HuH-7.5 (cell line): Measurements from ENCODE around the gene AHNAK2.
A peak's percentile ranks its signal among the peaks of the same experiment; 100 is the strongest.

Source experiments
- DNase-seq: peaks from one replicate; pipeline ENCODE4 v3.0.0; 2011; ENCODE audit warnings: low spot score

Gene AHNAK2

GRCh38 chr14:104986487-104987164 lies 8.5 kb upstream of the AHNAK2 start:
- no peak for DNase-seq

GRCh38 chr14:104985675-104986486 lies 7.7 kb upstream of the AHNAK2 start, which contains the start of gene CLBA1:
Gene CLBA1, plus strand, starts transcription at chr14:104985788. Its CDS starts 644 bp downstream, at chr14:104986432.
- DNase-seq: peak; percentile 97

DNA sequence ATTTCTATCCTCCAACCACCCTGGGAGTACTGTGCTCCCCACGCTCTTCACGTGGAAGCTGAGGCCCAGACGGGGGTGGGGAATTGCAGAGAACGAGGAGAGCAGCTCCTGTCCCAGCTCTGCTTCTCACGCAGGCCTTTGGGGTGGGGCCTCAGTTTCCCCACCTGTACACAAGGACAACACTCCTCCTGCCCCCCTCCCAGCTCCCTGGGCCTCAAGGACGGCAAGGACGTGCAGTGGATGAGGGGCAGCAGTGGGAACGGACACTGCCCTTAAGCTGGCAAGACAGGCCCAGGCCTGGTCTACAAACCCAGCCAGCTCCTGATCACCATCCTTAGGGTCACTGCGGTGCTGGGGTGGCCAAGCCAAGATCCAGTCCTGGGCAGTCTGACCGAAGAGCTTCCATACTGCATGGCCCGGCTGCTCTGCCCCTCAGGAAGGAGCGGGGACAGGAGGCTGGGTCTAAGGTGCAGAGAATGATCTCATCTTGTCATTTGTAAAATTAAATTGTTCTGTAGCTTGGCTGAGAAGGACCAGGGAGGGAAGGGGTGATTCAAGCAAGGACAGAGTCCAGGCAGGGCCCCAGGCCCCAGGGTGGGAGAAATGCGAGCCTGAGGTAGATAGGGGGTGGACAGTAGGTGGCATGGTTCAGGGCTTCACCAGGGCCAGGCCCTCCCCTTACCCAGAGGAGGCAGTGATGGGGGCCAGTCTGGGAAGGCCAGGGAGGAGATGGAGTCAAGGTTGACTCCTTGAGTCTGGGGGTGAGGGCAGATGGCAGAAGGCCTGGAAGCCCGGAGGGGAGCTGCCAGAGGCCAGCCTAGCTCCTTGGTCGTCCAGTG lies 6.1 kb upstream of the AHNAK2 start:
- DNase-seq: no peak

DNA sequence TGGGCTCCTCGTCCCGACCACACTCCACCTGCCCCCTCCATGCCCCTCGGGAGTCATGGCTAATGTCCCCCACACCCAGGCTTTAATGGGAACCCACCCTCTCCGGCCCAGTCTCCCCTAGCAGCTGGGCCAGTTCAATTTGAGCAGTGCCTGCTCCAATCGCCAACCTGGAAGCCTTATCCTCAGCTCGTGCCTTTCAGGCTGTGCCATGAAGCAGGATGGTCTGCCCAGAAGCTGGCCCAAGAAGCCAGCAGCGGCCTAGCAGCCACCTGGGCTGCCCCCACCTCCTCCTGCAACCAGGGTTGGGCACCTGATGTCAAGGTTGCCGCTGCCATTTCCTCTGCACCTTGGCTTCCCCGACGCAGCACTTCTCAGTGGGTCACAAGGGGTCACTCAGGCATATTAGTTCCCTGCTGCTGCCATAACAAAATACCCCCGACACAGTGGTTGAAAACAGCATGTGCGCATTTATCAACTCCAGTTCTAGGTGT lies 5.1 kb upstream of the AHNAK2 start:
- no peak for DNase-seq

DNA sequence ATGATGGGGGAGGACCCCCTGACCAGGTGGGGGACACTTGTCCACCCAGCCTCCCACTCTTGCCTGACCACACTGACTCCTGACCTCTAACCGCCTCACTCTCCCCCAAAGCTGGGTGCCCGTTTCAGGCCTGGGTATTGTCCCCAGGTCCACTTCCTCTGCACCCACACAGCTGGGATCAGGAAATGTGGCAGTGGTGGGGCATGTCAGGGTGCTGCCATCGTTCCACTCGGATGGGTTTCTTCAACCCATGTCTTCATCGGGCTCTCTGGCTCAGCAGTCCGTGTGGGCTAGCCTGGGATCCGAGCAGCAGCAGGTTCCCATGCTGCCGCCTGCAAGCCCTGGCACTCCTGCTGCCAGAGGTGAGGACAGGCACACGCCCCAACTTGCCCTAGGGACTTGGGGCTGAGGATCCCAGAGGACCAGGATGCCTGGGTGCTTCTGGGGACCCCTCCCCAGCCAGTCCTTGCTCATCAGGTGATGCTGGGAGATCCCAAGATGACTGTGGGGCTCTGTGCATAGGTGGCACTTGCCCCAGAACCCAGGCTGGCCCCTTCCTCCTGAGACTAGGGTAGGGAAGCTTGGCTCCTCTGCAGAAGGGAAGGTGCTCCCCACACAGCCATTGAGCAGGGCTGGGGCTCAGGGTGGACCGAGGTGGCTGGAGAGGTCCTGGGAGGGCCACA lies 4.5 kb upstream of the AHNAK2 start:
- no peak for DNase-seq

GRCh38 chr14:104981699-104982541 lies 3.7 kb upstream of the AHNAK2 start:
- DNase-seq: no peak

DNA sequence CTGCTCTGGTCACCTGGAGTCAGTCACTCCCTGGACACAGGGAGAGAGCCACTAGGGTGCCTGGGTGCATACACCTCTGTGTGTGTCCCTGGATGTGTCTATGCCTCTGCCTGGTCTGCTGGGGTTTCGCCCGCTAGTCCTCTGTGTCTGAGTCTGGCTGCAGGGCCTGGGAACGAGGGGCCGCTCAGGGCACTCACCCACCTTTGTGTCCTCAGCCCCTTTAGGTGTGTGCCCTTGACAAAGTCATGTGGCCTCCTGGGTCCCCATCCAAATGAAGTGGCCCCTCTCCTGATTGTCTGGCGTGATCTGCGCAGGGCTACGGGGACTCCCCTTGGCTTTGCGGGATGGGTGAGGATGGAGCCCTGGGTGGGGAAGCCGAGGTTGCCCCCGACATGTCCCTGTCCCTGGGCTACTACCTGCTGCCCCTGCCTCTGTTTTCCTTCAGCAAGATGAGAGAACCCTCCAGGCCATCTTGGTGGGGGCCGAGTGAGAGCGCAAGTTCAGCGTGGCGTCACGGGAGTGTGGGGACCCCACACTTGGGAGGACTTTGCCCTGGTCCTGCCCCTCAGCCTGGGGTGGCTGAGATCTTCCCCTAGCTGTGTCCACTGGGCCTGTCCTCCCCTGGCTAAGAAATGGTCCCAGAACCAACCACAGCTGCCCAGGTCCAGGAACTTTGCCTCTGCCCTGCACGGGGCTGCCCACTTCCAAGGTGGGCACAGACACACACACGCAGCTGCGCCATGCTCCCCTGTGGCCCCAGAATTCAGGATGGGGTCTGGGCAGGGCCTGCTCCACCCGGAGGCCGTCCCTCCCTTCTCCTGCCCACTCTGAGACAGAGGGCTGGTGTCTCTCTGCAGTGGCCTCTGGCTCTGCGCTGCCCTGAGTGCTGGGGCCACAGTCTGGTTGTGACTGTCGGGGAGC lies 2.7 kb upstream of the AHNAK2 start:
- no peak for DNase-seq

GRCh38 chr14:104979758-104980610 lies 1.8 kb upstream of the AHNAK2 start:
- DNase-seq: no peak

GRCh38 chr14:104978746-104979691 lies 845 bp upstream of the AHNAK2 start:
- DNase-seq: no peak

- no peak for DNase-seq
Measured at GRCh38 chr14:104977008-104977680, 1.0 kb downstream of the AHNAK2 start.

DNA sequence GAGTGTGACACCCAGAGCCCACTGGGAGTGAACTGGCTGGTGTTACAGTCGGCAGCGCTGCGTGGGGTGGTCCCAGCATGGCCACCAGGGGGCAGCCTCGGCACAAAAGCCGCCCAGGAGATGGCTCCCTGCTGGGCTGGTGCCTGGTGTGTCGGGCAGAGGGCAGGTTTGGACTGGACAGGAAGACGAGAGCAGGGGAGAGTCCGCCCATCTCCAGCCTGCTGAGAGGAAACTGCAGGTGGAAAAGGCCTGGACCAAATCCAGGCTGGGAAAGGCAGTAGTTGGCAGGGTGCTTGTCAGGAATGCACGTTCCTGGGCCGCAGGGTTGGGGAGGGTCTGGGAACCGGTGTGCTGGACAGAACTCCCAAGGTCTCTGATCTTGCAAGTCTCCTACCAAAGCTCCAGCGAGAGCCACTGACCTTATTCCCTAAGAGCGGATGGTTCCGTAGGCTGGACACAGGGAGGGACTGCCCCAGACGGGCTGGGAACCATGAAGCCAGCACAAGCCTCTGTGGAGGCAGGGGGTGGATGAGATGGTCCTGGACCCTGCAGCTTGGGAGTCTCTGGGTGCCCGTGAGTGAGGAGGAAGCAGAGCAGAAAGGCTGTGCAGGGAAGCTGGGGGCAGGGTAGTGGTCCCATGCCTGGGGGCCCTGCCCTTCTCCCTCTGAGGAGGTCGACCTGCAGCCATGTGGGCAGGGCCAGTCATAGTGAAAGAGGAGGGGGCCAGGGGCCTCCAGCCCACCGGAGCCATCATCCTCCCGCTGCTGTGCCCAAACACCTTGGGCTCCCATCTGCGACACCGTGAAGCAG lies 1.8 kb downstream of the AHNAK2 start:
- peak; percentile 81 for DNase-seq

DNA sequence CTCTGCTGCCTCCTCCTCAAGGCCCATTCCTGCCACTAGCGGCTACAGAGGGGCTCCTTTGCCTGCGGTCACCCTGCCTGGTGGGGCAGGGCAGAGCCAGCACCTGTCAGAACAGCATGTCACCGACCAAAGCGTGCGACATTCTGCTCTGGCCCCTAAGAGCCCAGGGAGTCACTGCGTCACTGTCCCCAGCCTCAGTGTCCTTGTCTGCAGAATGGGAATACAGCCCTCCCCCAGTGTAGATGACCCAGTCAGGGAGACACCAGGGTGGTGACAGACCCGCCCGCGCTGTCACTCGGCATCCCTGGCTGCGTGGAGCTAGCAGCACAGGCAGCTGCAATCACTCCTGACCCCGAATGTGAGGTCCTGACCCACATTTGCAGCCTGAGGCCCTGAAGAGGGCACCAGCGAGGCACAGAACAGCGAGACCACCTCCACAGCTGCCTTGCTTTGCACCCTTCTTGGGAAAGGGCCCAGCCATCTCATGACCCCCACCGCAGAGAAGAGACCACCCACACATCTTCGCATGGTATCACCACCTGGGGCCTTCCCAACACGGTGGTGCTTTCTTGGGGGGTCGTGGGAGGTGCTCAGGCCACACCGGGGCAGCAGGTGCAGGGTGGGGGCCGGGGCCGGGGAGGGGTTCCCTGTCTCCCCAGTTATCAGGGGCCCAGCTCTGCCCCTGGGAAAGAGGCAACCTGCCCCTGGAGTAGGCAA lies 2.5 kb downstream of the AHNAK2 start:
- no peak for DNase-seq

DNA sequence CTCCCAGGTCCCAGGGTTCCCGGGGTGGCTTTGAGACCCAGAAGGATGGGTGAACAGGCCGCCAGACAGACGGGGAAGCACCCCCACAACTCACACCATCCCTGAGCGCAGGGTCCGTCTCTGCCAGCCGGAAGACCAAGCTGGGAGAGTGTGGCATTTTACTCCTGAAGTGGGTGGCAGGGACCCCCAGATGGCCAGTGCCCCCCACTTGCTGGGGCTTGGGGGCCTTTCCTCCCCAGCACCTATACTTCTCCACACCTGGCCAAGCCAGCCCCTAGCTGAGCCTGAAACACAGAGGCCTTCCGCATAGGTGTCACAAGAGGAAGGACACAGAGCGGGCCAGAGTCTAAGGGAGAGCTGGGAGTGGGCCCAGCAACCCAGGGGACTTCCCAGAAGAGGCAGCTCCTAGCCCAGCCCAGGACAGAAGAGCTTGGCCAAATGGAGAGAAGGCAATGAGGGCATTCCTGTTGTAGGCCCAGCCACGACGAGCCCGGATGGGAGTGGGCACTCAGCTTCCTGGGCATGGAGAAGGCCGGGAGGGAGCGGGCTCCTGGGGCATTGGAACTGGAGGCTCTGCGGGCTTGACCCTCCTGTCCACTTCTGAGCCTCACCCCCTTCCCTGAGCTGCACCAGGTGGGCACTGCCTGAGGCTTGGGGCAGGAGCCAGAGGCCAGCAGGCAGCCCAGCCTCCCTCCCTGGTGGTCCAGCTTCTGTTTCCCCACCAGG lies 3.3 kb downstream of the AHNAK2 start:
- no peak for DNase-seq

- DNase-seq: no peak
Measured at GRCh38 chr14:104974146-104974541, 4.0 kb downstream of the AHNAK2 start.
